Hepatocyte (in vitro differentiated cells): ENCODE data around the gene PHF21B.

Source experiments
- CTCF ChIP-seq: fragments of 200-600 bp; sonication (generic); IDR thresholded peaks from 2 replicates; pipeline ENCODE4 v1.5.1; 2016; ENCODE audit warnings: antibody characterized with exemption, mild to moderate bottlenecking; ENCODE audit not compliant: poor library complexity
- EZH2 ChIP-seq: fragments of 200-600 bp; sonication (generic); IDR thresholded peaks from 2 replicates; pipeline ENCODE4 v1.6.1; 2016; ENCODE audit warnings: antibody characterized with exemption, mild to moderate bottlenecking, borderline replicate concordance
- EZH2phosphoT487 ChIP-seq: fragments of 200-600 bp; sonication (generic); IDR thresholded peaks from one replicate; pipeline ENCODE4 v1.6.1; 2018; ENCODE audit warnings: antibody characterized with exemption, mild to moderate bottlenecking, low read depth, moderate library complexity; ENCODE audit not compliant: unreplicated experiment, severe bottlenecking

- TF ChIP-seq EZH2phosphoT487 (no peak), CTCF (no peak), EZH2 (no peak)
Measured at GRCh38 chr22:44944883-44945601, 64.8 kb downstream of the PHF21B start.
